ENCODE data around the gene ADGRG2. TPM values are rescaled to one million over a fixed set of nuclear protein-coding genes. Genes with fewer than 3 reads are reported as not detected.

ADGRG2 gene
- polyA plus RNA-seq, 1 donor from 2014 or later = 0.05 TPM

- Histone ChIP-seq H3K4me2 (ENCODE audit: low read length) (no peak overlapping the region), H3K27me3 (ENCODE audit: insufficient read depth, low read depth, low read length) (no peaks in the 10 kb centered on the region), H3K9me2 (ENCODE audit: insufficient read depth, low read length) (no peaks in the 10 kb centered on the region), H3K36me3 (ENCODE audit: insufficient read depth, low read length) (no peaks in the 10 kb centered on the region), H3K9ac (ENCODE audit: low read length) (no peak overlapping the region), H2AFZ (ENCODE audit: low read depth, low read length) (no peak overlapping the region), H3K4me3 (ENCODE audit: low read length) (no peak overlapping the region), H3K79me2 (replicated peaks; ENCODE audit: insufficient read depth, low read length) (no peaks in the 10 kb centered on the region), H4K20me1 (ENCODE audit: insufficient read depth) (no peaks in the 10 kb centered on the region), H3K9me3 (ENCODE audit: low read length) (no peaks in the 10 kb centered on the region), H3F3A (ENCODE audit: insufficient read depth, low read length, poor library complexity, severe bottlenecking) (no peaks in the 10 kb centered on the region), H3K27ac (ENCODE audit: low read length) (no peak overlapping the region)
- TF ChIP-seq CTCF (IDR thresholded peaks at IDR 0.05; ENCODE audit: poor library complexity, severe bottlenecking) = no peak
- no peak for TF ChIP-seq EP300 (conservative IDR thresholded peaks at IDR 0.05; ENCODE audit: poor library complexity, severe bottlenecking)
- no peak for TF ChIP-seq REST (IDR thresholded peaks at IDR 0.05; ENCODE audit: borderline replicate concordance)
- no peak for TF ChIP-seq SMC3 (conservative IDR thresholded peaks at IDR 0.05; ENCODE audit: poor library complexity)
- no peak for TF ChIP-seq POLR2AphosphoS5 (IDR thresholded peaks at IDR 0.05)
Measured at GRCh38 chrX:19130628-19131027, 8.4 kb upstream of the ADGRG2 start.

- Histone ChIP-seq H3K9ac (ENCODE audit: low read length) (no peak overlapping the region), H3K9me2 (ENCODE audit: insufficient read depth, low read length) (no peaks in the 10 kb centered on the region), H3K36me3 (ENCODE audit: insufficient read depth, low read length) (no peaks in the 10 kb centered on the region), H3K4me2 (ENCODE audit: low read length) (no peak overlapping the region), H4K20me1 (ENCODE audit: insufficient read depth) (no peaks in the 10 kb centered on the region), H2AFZ (ENCODE audit: low read depth, low read length) (no peak overlapping the region), H3F3A (ENCODE audit: insufficient read depth, low read length, poor library complexity, severe bottlenecking) (no peaks in the 10 kb centered on the region), H3K4me3 (ENCODE audit: low read length) (no peak overlapping the region), H3K79me2 (replicated peaks; ENCODE audit: insufficient read depth, low read length) (no peaks in the 10 kb centered on the region), H3K27ac (ENCODE audit: low read length) (no peak overlapping the region), H3K9me3 (ENCODE audit: low read length) (no peaks in the 10 kb centered on the region), H3K27me3 (ENCODE audit: insufficient read depth, low read depth, low read length) (no peaks in the 10 kb centered on the region)
- no peak for TF ChIP-seq POLR2AphosphoS5 (IDR thresholded peaks at IDR 0.05)
- TF ChIP-seq SMC3 (conservative IDR thresholded peaks at IDR 0.05; ENCODE audit: poor library complexity) = no peak
- TF ChIP-seq EZH2 (IDR thresholded peaks at IDR 0.05; ENCODE audit: borderline replicate concordance, insufficient read depth, low read length, poor library complexity, severe bottlenecking) = no peak
- TF ChIP-seq EP300 (conservative IDR thresholded peaks at IDR 0.05; ENCODE audit: poor library complexity, severe bottlenecking) = no peak
- TF ChIP-seq CTCF (IDR thresholded peaks at IDR 0.05; ENCODE audit: poor library complexity, severe bottlenecking) = no peak
Measured at GRCh38 chrX:19129694-19130093, 7.4 kb upstream of the ADGRG2 start.
